ENCODE results near the gene PARP12. TPM values are rescaled to one million over a fixed set of nuclear protein-coding genes. Genes with fewer than 3 reads are reported as not detected.
A peak's percentile ranks its signal among the peaks of the same experiment; 100 is the strongest.

PARP12 gene
- total and polyA plus RNA-seq, 9 of the 15 experiments (the other 6 are each of a cell fraction or from before 2014, with no cell fraction given): 4.6 to 40.4 (median 23.5) TPM

- TF ChIP-seq MITF (IDR thresholded peaks at IDR 0.05) (0 out of 2 replicates have a peak, but pooled peaks have one; percentile 31), IRF1 (CRISPR knock-in tag; IDR thresholded peaks at IDR 0.05; ENCODE audit: borderline replicate concordance) (peak; percentile 98), NCOA4 (IDR thresholded peaks at IDR 0.05; ENCODE audit: partially characterized antibody) (no peak), HMG20A (CRISPR knock-in tag; conservative IDR thresholded peaks at IDR 0.05) (no peak), NCOA2 (IDR thresholded peaks at IDR 0.05; ENCODE audit: partially characterized antibody in 2 of 2) (no peak), MBD2 (IDR thresholded peaks at IDR 0.05; ENCODE audit: borderline replicate concordance, low read depth) (peak; percentile 63; the same call in 1 of the 2 replicates), HDAC6 (IDR thresholded peaks at IDR 0.05; ENCODE audit: low read depth, low read length) (no peak), THRB (CRISPR knock-in tag; conservative IDR thresholded peaks at IDR 0.05) (no peak), KDM4B (IDR thresholded peaks at IDR 0.05; ENCODE audit: borderline replicate concordance in 2 of 2, low read depth in 1 of 2) (0 out of 4 replicates have a peak, but pooled peaks of 1 of the 2 experiments have one; percentile 20), CREB3L1 (IDR thresholded peaks at IDR 0.05; ENCODE audit: borderline replicate concordance, low read depth) (peak; percentile 87; the same call in 1 of the 2 replicates), RBM22 (IDR thresholded peaks at IDR 0.05; ENCODE audit: low read depth, low read length, poor library complexity, severe bottlenecking) (peak; percentile 56), C11orf30 (IDR thresholded peaks at IDR 0.05; ENCODE audit: low read depth) (no peak), MIER1 (IDR thresholded peaks at IDR 0.05; ENCODE audit: low read depth) (no peak), NELFE (IDR thresholded peaks at IDR 0.05; ENCODE audit: insufficient read depth, insufficient read length) (no peak), CBFB (CRISPR knock-in tag; IDR thresholded peaks at IDR 0.05) (no peak), ZBTB17 (CRISPR knock-in tag; IDR thresholded peaks at IDR 0.05) (0 out of 2 replicates have a peak, but pooled peaks have one; percentile 42), PPARD (CRISPR knock-in tag; IDR thresholded peaks at IDR 0.05) (no peak), CREB5 (CRISPR knock-in tag; IDR thresholded peaks at IDR 0.05) (no peak), ILK (tag; IDR thresholded peaks at IDR 0.05; ENCODE audit: borderline replicate concordance, low read depth) (no peak), NFRKB (IDR thresholded peaks at IDR 0.05; ENCODE audit: low read depth) (no peak), POLR2G (IDR thresholded peaks at IDR 0.05; ENCODE audit: low read depth, low read length) (peak; percentile 93)
These were observed at the start of gene PARP12 (continued) for GRCh38 chr7:140062528-140063299.

Data from K562 (cell line).